Smooth muscle cell (in vitro differentiated cells): ENCODE results near the gene ZNF319. TPM values are rescaled to one million over a fixed set of nuclear protein-coding genes. Genes with fewer than 3 reads are reported as not detected.

Experiments used
- DNase-seq: peaks from one replicate; lab custom pipeline; 2025; ENCODE audit not compliant: unreplicated experiment; lab: John Stamatoyannopoulos, UW
- H2AFZ ChIP-seq: fragments of 200-600 bp; sonication (generic); 2 replicates; pipeline ENCODE4 v1.6.0; 2016; ENCODE audit warnings: antibody characterized with exemption, low read depth, mild to moderate bottlenecking
- H3F3A ChIP-seq: fragments of 200-600 bp; sonication (generic); 2 replicates; pipeline ENCODE4 v1.6.0; 2017; ENCODE audit warnings: antibody characterized with exemption, low read depth
- H3K27ac ChIP-seq: fragments of 200-600 bp; sonication (generic); 2 replicates; pipeline ENCODE4 v1.5.1; 2016; ENCODE audit warnings: low read depth, mild to moderate bottlenecking
- H3K27me3 ChIP-seq: fragments of 200-600 bp; sonication (generic); 2 replicates; pipeline ENCODE4 v1.6.1; 2016; ENCODE audit warnings: low read depth, mild to moderate bottlenecking
- H3K36me3 ChIP-seq: fragments of 200-600 bp; sonication (generic); 2 replicates; pipeline ENCODE4 v1.5.1; 2016; ENCODE audit warnings: low read depth
- H3K4me1 ChIP-seq: fragments of 200-600 bp; sonication (generic); 2 replicates; pipeline ENCODE4 v1.5.1; 2016; ENCODE audit warnings: low read depth
- H3K4me2 ChIP-seq: fragments of 200-600 bp; sonication (generic); 2 replicates; pipeline ENCODE4 v1.6.0; 2016; ENCODE audit warnings: mild to moderate bottlenecking
- H3K4me3 ChIP-seq: fragments of 200-600 bp; sonication (generic); 2 replicates; pipeline ENCODE4 v1.5.1; 2016; ENCODE audit warnings: mild to moderate bottlenecking
- H3K79me2 ChIP-seq: fragments of 200-600 bp; sonication (generic); 2 replicates; pipeline ENCODE4 v1.6.0; 2016; ENCODE audit warnings: low read depth, mild to moderate bottlenecking
- H3K9ac ChIP-seq: fragments of 200-600 bp; sonication (generic); 2 replicates; pipeline ENCODE4 v1.6.0; 2016; ENCODE audit warnings: low read depth
- H3K9me3 ChIP-seq: fragments of 200-600 bp; sonication (generic); replicated peaks from 2 replicates; pipeline ENCODE4 v1.5.1; 2016; ENCODE audit warnings: low read depth
- H4K20me1 ChIP-seq: fragments of 200-600 bp; sonication (generic); 2 replicates; pipeline ENCODE4 v1.6.0; 2016; ENCODE audit warnings: low read depth
- CTCF ChIP-seq: fragments of 200-600 bp; sonication (generic); IDR thresholded peaks from 2 replicates; pipeline ENCODE4 v1.5.1; 2017; ENCODE audit warnings: borderline replicate concordance, mild to moderate bottlenecking, antibody characterized with exemption; ENCODE audit not compliant: insufficient read depth, poor library complexity, severe bottlenecking
- WGBS: methylation state at CpG from one replicate; pipeline ENCODE4 v1.1.7; 2016; ENCODE audit warnings: low lambda C conversion rate; 5-methylcytosine and 5-hydroxymethylcytosine counted together
- polyA plus RNA-seq: library from polyadenylated mRNA; unstranded; fragments of >200 nt; fragmentation: Nextera tagmentation; extraction: Ambion mirVana; gene quantifications from 2 replicates; pipeline ENCODE4 v1.2.1, GENCODE V29; 2016
- total RNA-seq: library from RNA; depleted of rRNA; stranded (reverse); fragments of >200 nt; gene quantifications from 2 replicates; pipeline ENCODE4 v1.2.3, GENCODE V29; 2014

Gene ZNF319
- total and polyA plus RNA-seq, 2 experiments from 2014 or later = 3.1 to 4.0 TPM

GRCh38 chr16:57949013-57949412 is 51.5 kb downstream of the ZNF319 start:
- H3K27ac ChIP-seq = no peak overlapping the region
- no peaks in the 10 kb centered on the region for H4K20me1 ChIP-seq

GRCh38 chr16:57948027-57948426 is 52.4 kb downstream of the ZNF319 start:
- no peak overlapping the region for H2AFZ ChIP-seq
- no peaks in the 10 kb centered on the region for H3K27me3 ChIP-seq
- no peak overlapping the region for H3K4me2 ChIP-seq
- H3K79me2 ChIP-seq = no peaks in the 10 kb centered on the region
- no peaks in the 10 kb centered on the region for H4K20me1 ChIP-seq
- no peak for DNase-seq
- H3F3A ChIP-seq = no peaks in the 10 kb centered on the region
- no peaks in the 10 kb centered on the region for H3K36me3 ChIP-seq
- no peak overlapping the region for H3K9ac ChIP-seq
- no peak overlapping the region for H3K4me3 ChIP-seq
- H3K27ac ChIP-seq = no peak overlapping the region
- H3K4me1 ChIP-seq = no peaks in the 10 kb centered on the region
- 95% methylated on average over 5 of the region's 5 CpGs for WGBS
- no peaks in the 10 kb centered on the region for H3K9me3 ChIP-seq
- TF ChIP-seq CTCF = no peak

More at GRCh38 chr16:57949013-57949412, 51.5 kb downstream of the ZNF319 start:
- H3K36me3 ChIP-seq = no peaks in the 10 kb centered on the region
- no peaks in the 10 kb centered on the region for H3K27me3 ChIP-seq
- no peak overlapping the region for H3K9ac ChIP-seq
- no peaks in the 10 kb centered on the region for H3K4me1 ChIP-seq
- H3K79me2 ChIP-seq = no peaks in the 10 kb centered on the region
- no peaks in the 10 kb centered on the region for H3K9me3 ChIP-seq
- H3K4me2 ChIP-seq = no peak overlapping the region
- no peak overlapping the region for H2AFZ ChIP-seq
- H3F3A ChIP-seq = no peaks in the 10 kb centered on the region
- WGBS = 59% methylated on average over 2 of the region's 2 CpGs
- TF ChIP-seq CTCF = no peak
- DNase-seq = no peak
- no peak overlapping the region for H3K4me3 ChIP-seq

GRCh38 chr16:57947261-57947660 is 53.2 kb downstream of the ZNF319 start:
- 91% methylated on average over 2 of the region's 2 CpGs for WGBS
- no peaks in the 10 kb centered on the region for H3K36me3 ChIP-seq
- no peaks in the 10 kb centered on the region for H3K79me2 ChIP-seq
- H4K20me1 ChIP-seq = no peaks in the 10 kb centered on the region
- H3K27me3 ChIP-seq = no peaks in the 10 kb centered on the region
- no peaks in the 10 kb centered on the region for H3F3A ChIP-seq
- H3K9me3 ChIP-seq = no peaks in the 10 kb centered on the region
- no peaks in the 10 kb centered on the region for H3K4me1 ChIP-seq
- no peak overlapping the region for H3K4me2 ChIP-seq
- no peak overlapping the region for H2AFZ ChIP-seq
- no peak for TF ChIP-seq CTCF
- H3K4me3 ChIP-seq = no peak overlapping the region
- no peak for DNase-seq
- no peak overlapping the region for H3K9ac ChIP-seq
- no peak overlapping the region for H3K27ac ChIP-seq

- H3K9ac ChIP-seq = no peak overlapping the region
- TF ChIP-seq CTCF = no peak
- 83% methylated on average over 13 of the region's 13 CpGs for WGBS
- no peak overlapping the region for H3K4me2 ChIP-seq
- no peak overlapping the region for H2AFZ ChIP-seq
- H3K9me3 ChIP-seq = no peaks in the 10 kb centered on the region
- H3K36me3 ChIP-seq = no peaks in the 10 kb centered on the region
- H3K27ac ChIP-seq = no peak overlapping the region
- no peaks in the 10 kb centered on the region for H3K4me1 ChIP-seq
- no peaks in the 10 kb centered on the region for H3K27me3 ChIP-seq
- H3F3A ChIP-seq = no peaks in the 10 kb centered on the region
- no peak for DNase-seq
- H4K20me1 ChIP-seq = no peaks in the 10 kb centered on the region
- no peaks in the 10 kb centered on the region for H3K79me2 ChIP-seq
- no peak overlapping the region for H3K4me3 ChIP-seq
Observed at GRCh38 chr16:57946181-57946801, 54.2 kb downstream of the ZNF319 start.
